ENCODE measurements around the gene MAN1B1. TPM values are rescaled to one million over a fixed set of nuclear protein-coding genes. Genes with fewer than 3 reads are reported as not detected.

The MAN1B1 gene
- total RNA-seq, 4 donors from 2014 or later: 52.1 to 99.2 (median 63.1) TPM

DNA sequence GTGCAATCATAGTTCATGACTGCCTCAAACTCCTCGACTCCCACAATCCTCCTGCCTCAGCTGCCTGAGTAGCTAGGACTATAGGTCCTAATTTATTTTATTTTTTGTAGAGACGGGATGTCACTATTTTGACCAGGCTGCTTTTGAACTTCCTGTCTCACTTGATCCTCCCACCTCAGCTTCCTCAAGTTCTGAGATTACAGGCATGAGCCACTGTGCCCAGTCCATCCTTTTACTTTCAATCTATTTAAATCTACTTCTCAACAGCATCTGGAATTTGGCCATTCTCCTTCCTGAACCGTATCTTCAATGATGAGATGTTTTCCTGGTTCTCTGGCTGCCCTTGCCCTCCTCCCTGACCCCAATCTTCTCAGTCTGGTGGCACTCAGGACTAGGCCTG is 40.0 kb downstream of the MAN1B1 start:
- no peaks in the 10 kb centered on the region for H3K36me3 ChIP-seq
- WGBS: 62% methylated on average over 3 of the region's 3 CpGs
- H3K27ac ChIP-seq: no peak overlapping the region
- peak overlapping the region; percentile 76 for H3K4me3 ChIP-seq
- H3K4me1 ChIP-seq: peaks cover 38% of the 10 kb centered on the region
- no peak for TF ChIP-seq EP300 (IDR thresholded peaks at IDR 0.05)
- TF ChIP-seq, protein P1, sequence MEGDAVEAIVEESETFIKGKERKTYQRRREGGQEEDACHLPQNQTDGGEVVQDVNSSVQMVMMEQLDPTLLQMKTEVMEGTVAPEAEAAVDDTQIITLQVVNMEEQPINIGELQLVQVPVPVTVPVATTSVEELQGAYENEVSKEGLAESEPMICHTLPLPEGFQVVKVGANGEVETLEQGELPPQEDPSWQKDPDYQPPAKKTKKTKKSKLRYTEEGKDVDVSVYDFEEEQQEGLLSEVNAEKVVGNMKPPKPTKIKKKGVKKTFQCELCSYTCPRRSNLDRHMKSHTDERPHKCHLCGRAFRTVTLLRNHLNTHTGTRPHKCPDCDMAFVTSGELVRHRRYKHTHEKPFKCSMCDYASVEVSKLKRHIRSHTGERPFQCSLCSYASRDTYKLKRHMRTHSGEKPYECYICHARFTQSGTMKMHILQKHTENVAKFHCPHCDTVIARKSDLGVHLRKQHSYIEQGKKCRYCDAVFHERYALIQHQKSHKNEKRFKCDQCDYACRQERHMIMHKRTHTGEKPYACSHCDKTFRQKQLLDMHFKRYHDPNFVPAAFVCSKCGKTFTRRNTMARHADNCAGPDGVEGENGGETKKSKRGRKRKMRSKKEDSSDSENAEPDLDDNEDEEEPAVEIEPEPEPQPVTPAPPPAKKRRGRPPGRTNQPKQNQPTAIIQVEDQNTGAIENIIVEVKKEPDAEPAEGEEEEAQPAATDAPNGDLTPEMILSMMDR (IDR thresholded peaks at IDR 0.05): no peak
- no peak for TF ChIP-seq POLR2AphosphoS5 (IDR thresholded peaks at IDR 0.05)
- no peak for TF ChIP-seq POLR2A (IDR thresholded peaks at IDR 0.05)
- DNase-seq (ENCODE audit: low spot score in 2 of 2): no peak
- H3K9me3 ChIP-seq: no peaks in the 10 kb centered on the region
- peaks cover under 1% of the 10 kb centered on the region for H3K27me3 ChIP-seq

DNA sequence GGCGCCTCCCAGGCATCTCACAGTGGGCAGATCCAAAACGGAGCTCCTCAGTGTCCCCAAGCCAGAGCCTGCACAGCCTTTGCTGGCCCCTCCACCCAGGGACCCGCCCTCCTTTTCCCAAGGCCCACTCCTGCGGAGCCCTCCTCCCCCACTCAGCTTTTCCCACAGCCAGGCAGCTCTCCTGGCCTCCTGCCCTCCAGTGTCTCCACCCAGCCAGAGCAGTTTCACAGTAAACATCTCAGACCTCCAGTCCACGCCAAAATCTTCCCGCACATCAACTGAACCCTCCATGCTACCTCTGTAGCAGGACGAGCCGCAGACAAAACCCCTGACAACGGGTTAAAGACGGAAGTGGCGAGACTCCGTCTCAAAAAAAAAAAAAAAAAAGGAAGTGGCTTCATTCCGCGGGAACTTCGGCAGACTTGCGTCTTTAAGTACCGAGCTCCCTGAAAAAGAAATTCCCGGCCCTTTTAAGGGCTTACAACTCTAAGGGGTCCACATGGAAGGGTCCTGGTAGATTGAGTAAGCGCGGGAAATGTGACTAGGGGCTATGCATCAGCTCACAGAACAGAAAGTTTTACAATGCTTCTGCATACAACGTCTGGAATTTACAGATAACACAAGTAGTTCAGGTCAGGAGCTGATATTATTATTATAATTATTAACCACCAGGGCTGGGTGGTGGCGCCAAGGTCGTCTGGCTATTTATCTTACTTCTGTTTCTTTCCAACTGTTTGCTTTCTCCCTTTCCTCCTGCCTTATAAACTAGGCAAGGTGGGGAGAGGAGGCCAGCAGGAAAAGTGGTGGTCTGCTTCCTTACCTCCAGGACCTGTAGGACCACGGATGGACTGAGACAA is 40.7 kb downstream of the MAN1B1 start:
- Histone ChIP-seq H3K27me3 (peaks cover 4% of the 10 kb centered on the region), H3K27ac (no peak overlapping the region), H3K4me3 (peak overlapping the region; percentile 76), H3K9me3 (no peaks in the 10 kb centered on the region), H3K36me3 (no peaks in the 10 kb centered on the region), H3K4me1 (peaks cover 37% of the 10 kb centered on the region)
- TF ChIP-seq, protein P1 (IDR thresholded peaks at IDR 0.05): no peak
- DNase-seq (ENCODE audit: low spot score in 2 of 2): no peak
- 55% methylated on average over 24 of the region's 24 CpGs for WGBS

DNA sequence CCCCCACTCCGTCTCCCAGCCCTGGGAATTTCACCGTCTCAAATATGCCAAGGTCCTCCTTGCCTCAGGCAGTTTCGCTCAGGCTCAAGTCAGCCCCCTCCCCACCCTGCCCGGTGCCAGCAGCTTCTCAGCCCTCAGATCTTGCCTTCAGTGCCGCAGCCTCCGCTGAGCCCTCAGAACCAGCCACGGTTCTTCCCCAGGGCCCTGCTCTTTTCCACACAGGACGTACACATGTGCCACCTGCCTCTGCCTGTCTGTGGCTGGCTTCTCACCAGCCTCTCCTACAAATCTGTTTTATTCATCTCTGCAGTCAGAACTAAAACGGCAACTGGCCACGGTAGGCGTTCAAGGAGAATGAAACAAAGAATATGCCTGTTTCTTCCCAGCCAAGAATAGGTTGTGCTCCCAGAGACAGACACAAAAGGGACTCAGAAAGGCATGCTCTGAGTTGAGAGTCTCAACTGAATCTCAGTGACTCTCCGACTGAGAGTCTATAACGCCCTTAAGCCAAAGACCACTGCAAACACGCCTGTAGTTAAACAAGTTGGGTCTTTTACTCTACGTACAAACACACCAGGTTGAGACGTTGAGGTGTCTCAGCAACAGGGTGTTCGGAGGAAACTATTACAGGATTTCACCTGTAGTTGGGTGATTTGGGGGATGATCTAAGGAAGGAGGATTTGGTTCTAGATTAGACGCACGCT is 41.5 kb downstream of the MAN1B1 start:
- H3K27ac ChIP-seq: peak overlapping the region; percentile 64
- WGBS: 54% methylated on average over 19 of the region's 19 CpGs

DNA sequence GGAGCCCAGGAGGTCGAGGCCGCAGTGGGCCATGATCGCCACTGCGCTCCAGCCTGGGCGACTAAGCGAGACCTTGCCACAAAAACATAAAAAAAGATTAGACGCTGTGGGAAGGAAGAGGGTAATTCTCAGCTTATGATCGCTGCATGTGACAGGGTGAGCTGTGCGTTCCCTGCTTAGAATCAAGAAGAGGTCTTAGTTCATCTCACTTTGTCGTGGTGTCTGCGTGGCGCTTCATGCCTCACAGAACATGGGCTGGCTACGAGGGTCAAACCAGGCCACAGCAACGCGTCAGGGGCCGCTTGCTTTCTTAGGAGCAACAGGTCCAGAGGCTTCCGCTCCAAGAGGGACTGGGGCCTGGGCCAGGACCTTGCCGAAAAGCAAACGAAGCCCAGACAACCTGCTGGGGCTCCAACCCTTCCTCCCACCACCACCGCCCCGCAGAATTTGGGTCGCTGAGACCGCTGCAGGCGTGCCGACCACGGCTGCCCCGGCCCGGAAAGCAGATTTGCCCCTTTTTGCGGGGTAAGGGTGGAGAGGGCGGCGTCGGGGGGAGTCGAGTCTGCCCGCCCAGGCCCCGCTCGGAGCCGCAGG is 42.2 kb downstream of the MAN1B1 start:
- TF ChIP-seq, protein P1 (IDR thresholded peaks at IDR 0.05): no peak
- TF ChIP-seq POLR2A (IDR thresholded peaks at IDR 0.05): no peak
- TF ChIP-seq POLR2AphosphoS5 (IDR thresholded peaks at IDR 0.05): no peak
- TF ChIP-seq EP300 (IDR thresholded peaks at IDR 0.05): no peak
- Histone ChIP-seq H3K27me3 (peaks cover 14% of the 10 kb centered on the region), H3K4me1 (peaks cover 37% of the 10 kb centered on the region), H3K9me3 (no peaks in the 10 kb centered on the region), H3K36me3 (no peaks in the 10 kb centered on the region), H3K4me3 (peak overlapping the region; percentile 76), H3K27ac (peak overlapping the region; percentile 64)
- WGBS: 35% methylated on average over 15 of the region's 37 CpGs
- DNase-seq (ENCODE audit: low spot score in 2 of 2): no peak

More for the DNA sequence above, 41.5 kb downstream of the MAN1B1 start:
- H3K27me3 ChIP-seq: peaks cover 9% of the 10 kb centered on the region
- TF ChIP-seq EP300 (IDR thresholded peaks at IDR 0.05): no peak
- TF ChIP-seq, protein P1 (IDR thresholded peaks at IDR 0.05): no peak
- no peak for TF ChIP-seq POLR2A (IDR thresholded peaks at IDR 0.05)
- TF ChIP-seq POLR2AphosphoS5 (IDR thresholded peaks at IDR 0.05): no peak
- no peaks in the 10 kb centered on the region for H3K36me3 ChIP-seq
- H3K4me3 ChIP-seq: peak overlapping the region; percentile 76
- H3K4me1 ChIP-seq: peaks cover 37% of the 10 kb centered on the region
- DNase-seq (ENCODE audit: low spot score in 2 of 2): no peak
- no peaks in the 10 kb centered on the region for H3K9me3 ChIP-seq
